ENCODE results near the gene KIF27. TPM values are rescaled to one million over a fixed set of nuclear protein-coding genes. Genes with fewer than 3 reads are reported as not detected.

KIF27 gene
- total RNA-seq, 1 donor from 2014 or later: 9.4 TPM

DNA sequence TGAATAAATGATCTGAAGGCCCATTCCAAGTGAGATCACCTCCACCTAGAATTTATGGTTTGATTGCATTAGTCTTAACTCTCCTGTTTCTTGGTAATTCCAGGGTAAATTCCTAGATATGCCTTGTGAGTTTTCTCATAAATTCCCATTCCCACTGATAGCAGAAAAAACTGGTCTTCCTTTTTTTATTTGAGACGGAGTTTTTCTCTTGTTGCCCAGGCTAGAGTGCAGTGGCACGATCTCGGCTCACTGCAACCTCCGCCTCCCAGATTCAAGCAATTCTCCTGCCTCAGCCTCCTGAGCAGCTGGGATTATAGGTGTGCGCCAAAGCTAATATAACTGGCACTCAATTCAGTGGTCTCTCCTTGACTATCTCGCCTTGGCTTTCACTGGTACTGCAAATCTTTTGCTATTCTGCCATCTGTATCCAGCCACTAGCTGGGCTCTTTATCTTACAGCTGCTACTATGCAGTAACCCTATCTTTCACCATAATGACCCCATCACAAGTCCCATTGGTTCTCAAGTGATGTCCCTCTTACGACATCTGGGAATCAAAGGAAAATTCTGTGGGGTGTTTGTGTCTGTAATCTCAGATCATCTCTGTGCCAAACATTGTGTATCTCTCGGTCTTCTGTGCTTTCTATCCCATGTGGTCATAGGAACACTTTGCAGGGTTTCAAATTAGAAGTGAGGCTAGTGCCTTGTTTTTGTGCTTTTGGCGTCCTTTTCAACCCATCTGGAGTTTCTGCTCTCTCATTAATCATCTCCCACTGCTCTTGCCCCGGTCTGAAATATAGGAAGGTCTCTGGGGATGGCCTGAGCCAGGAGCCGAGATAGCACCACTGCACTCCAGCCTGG lies 44.3 kb upstream of the KIF27 start:
- peak overlapping the region; percentile 27 for H3K4me3 Mint-ChIP-seq
- H3K27ac Mint-ChIP-seq (ENCODE audit: unreplicated experiment): no peak overlapping the region
- TF ChIP-seq, protein P1, sequence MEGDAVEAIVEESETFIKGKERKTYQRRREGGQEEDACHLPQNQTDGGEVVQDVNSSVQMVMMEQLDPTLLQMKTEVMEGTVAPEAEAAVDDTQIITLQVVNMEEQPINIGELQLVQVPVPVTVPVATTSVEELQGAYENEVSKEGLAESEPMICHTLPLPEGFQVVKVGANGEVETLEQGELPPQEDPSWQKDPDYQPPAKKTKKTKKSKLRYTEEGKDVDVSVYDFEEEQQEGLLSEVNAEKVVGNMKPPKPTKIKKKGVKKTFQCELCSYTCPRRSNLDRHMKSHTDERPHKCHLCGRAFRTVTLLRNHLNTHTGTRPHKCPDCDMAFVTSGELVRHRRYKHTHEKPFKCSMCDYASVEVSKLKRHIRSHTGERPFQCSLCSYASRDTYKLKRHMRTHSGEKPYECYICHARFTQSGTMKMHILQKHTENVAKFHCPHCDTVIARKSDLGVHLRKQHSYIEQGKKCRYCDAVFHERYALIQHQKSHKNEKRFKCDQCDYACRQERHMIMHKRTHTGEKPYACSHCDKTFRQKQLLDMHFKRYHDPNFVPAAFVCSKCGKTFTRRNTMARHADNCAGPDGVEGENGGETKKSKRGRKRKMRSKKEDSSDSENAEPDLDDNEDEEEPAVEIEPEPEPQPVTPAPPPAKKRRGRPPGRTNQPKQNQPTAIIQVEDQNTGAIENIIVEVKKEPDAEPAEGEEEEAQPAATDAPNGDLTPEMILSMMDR (conservative IDR thresholded peaks at IDR 0.05): no peak
- H3K27me3 Mint-ChIP-seq (ENCODE audit: low read depth): peaks cover 5% of the 10 kb centered on the region
- DNase-seq (ENCODE audit: low read depth, low spot score): no peak
- H3K9me3 Mint-ChIP-seq: no peaks in the 10 kb centered on the region
- peaks cover 19% of the 10 kb centered on the region for H3K36me3 Mint-ChIP-seq (ENCODE audit: low read depth)
- H3K4me1 Mint-ChIP-seq: peaks cover 14% of the 10 kb centered on the region

DNA sequence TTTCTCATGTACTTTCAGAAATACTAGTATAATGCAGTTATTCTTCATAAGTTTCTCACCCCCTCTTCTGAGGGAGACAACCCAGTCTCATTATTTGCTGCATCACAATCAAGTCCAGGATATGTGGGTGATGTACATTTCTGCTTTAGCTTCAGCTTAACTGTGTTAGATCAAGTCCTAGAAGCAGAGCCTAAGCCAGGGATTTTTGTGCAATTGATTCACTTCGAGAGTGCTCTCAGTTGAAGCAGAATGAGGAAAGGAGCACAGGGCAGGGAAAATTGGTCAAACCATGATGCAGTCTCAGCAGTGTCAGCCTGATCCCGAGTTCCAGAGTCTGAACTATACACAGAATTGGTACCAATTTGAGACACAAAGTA lies 43.7 kb upstream of the KIF27 start:
- peak; percentile 9 for DNase-seq (ENCODE audit: low read depth, low spot score)
- H3K4me1 Mint-ChIP-seq: peaks cover 10% of the 10 kb centered on the region
- H3K36me3 Mint-ChIP-seq (ENCODE audit: low read depth): peaks cover 14% of the 10 kb centered on the region
- H3K27me3 Mint-ChIP-seq (ENCODE audit: low read depth): peaks cover 5% of the 10 kb centered on the region
- H3K27ac Mint-ChIP-seq (ENCODE audit: unreplicated experiment): no peak overlapping the region
- peak overlapping the region; percentile 27 for H3K4me3 Mint-ChIP-seq
- no peaks in the 10 kb centered on the region for H3K9me3 Mint-ChIP-seq
- TF ChIP-seq, protein P1 (conservative IDR thresholded peaks at IDR 0.05): no peak

DNA sequence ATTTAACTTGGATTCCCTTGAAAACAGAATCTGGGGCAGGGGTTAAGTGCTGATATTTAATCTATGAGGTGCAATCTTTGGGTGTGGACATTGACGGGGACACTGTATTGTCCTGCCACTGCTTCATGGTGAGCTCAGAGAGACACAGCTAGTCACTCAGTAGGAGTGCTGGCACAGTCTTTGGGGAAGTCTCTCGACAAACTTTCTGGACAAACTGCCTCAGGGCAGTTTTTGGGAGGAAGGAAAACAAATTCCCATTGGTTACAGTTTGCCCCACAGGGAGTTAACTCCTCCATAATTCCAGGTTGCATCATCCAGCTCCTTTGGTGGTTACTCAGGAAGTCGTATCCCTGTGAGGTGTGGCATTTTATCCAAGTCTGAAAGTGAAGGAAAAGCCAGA lies 40.9 kb upstream of the KIF27 start:
- peaks cover 6% of the 10 kb centered on the region for H3K36me3 Mint-ChIP-seq (ENCODE audit: low read depth)
- no peak for DNase-seq (ENCODE audit: low read depth, low spot score)
- H3K27me3 Mint-ChIP-seq (ENCODE audit: low read depth): peaks cover 5% of the 10 kb centered on the region
- no peaks in the 10 kb centered on the region for H3K9me3 Mint-ChIP-seq
- no peak overlapping the region for H3K27ac Mint-ChIP-seq (ENCODE audit: unreplicated experiment)
- TF ChIP-seq, protein P1 (conservative IDR thresholded peaks at IDR 0.05): no peak
- peaks cover 11% of the 10 kb centered on the region for H3K4me1 Mint-ChIP-seq
- H3K4me3 Mint-ChIP-seq: no peak overlapping the region

DNA sequence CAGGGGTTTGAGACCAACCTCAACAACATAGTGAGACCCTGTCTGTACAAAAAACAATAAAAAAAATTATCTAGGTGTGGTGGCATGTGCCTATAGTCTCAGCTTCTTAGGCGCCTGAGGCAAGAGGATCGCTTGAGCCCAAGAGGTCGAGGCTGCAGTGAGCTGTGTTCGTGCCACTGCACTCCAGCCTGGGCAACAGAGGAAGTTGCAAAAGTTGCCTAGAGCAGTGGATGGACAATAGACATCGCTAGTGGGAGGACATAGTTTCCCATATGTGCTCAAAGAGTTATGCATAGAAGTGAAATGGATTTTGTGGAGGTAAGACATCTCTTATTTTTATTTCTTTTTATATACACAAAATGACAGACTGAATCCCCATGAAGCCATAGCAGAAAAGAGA lies 39.8 kb upstream of the KIF27 start:
- H3K4me3 Mint-ChIP-seq: peak overlapping the region; percentile 52
- TF ChIP-seq, protein P1 (conservative IDR thresholded peaks at IDR 0.05): no peak
- no peaks in the 10 kb centered on the region for H3K9me3 Mint-ChIP-seq
- peaks cover 19% of the 10 kb centered on the region for H3K4me1 Mint-ChIP-seq
- DNase-seq (ENCODE audit: low read depth, low spot score): no peak
- no peak overlapping the region for H3K27ac Mint-ChIP-seq (ENCODE audit: unreplicated experiment)
- H3K36me3 Mint-ChIP-seq (ENCODE audit: low read depth): peaks cover 2% of the 10 kb centered on the region
- peaks cover 5% of the 10 kb centered on the region for H3K27me3 Mint-ChIP-seq (ENCODE audit: low read depth)

DNA sequence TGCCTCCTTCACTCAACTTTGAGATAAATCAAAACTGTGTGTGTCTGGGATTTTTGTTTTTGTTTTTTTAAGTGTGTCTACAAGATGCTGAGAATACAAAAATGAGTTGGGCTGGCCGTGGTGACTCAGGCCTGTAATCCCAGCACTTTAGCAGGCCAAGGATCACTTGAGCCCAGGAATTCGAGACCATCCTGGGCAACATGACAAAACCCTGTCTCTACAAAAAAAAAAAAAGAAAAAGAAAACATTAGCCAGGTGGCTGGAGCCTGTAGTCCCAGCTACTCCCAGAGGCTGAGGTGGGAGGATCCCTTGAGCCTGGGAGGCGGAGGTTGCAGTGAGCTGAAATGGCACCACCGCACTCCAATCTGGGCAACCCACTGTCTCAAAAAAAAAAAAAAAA lies 37.8 kb upstream of the KIF27 start:
- Mint-ChIP-seq H3K27me3 (ENCODE audit: low read depth) (no peaks in the 10 kb centered on the region), H3K9me3 (no peaks in the 10 kb centered on the region), H3K36me3 (ENCODE audit: low read depth) (no peaks in the 10 kb centered on the region), H3K4me1 (peaks cover 14% of the 10 kb centered on the region), H3K4me3 (no peak overlapping the region), H3K27ac (ENCODE audit: unreplicated experiment) (no peak overlapping the region)
- DNase-seq (ENCODE audit: low read depth, low spot score): no peak
- TF ChIP-seq, protein P1 (conservative IDR thresholded peaks at IDR 0.05): no peak
